Neuron (in vitro differentiated cells): Measurements from ENCODE around the gene GRM4.

Experiments used
- H2AFZ ChIP-seq: one replicate; pipeline ENCODE4 v1.6.1; 2013; ENCODE audit warnings: low read depth, mild to moderate bottlenecking, inconsistent platforms, low read length, moderate library complexity
- H3K27me3 ChIP-seq: one replicate; pipeline ENCODE4 v1.6.1; 2013; ENCODE audit warnings: low read length; ENCODE audit not compliant: insufficient read depth
- H3K36me3 ChIP-seq: one replicate; pipeline ENCODE4 v1.6.1; 2013; ENCODE audit warnings: low read length; ENCODE audit not compliant: insufficient read depth
- H3K4me1 ChIP-seq: one replicate; pipeline ENCODE4 v1.6.1; 2013; ENCODE audit warnings: low read length; ENCODE audit not compliant: insufficient read depth
- H3K4me3 ChIP-seq: 2 replicates; pipeline ENCODE4 v1.5.1; 2013; ENCODE audit warnings: mild to moderate bottlenecking, low read length, moderate library complexity
- H3K9me3 ChIP-seq: one replicate; pipeline ENCODE4 v1.6.1; 2013; ENCODE audit warnings: low read length

GRM4 gene

DNA sequence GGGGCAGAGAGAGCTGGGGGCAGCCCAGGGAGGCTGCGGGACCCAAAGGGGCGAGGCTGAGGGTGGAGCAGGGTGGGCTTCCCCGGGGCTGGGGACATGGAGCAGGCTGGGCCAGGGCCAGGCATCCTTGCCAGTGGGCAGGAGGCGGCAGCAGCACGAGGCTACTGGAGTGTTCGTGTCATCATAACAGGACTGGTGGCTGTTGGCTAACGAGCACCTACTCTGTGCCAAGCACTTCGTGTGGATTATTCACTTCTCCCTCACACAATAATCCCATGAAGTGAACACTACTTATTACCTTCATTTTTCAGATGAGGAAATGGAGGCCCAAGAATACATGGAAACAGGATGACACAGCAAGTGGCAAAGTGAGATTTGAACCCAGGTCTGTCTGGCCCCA lies 41.7 kb downstream of the GRM4 start:
- no peaks in the 10 kb centered on the region for H3K9me3 ChIP-seq
- H3K36me3 ChIP-seq = no peaks in the 10 kb centered on the region
- no peak overlapping the region for H2AFZ ChIP-seq
- H3K27me3 ChIP-seq = peaks cover 35% of the 10 kb centered on the region
- H3K4me1 ChIP-seq = no peaks in the 10 kb centered on the region
- H3K4me3 ChIP-seq = no peak overlapping the region

DNA sequence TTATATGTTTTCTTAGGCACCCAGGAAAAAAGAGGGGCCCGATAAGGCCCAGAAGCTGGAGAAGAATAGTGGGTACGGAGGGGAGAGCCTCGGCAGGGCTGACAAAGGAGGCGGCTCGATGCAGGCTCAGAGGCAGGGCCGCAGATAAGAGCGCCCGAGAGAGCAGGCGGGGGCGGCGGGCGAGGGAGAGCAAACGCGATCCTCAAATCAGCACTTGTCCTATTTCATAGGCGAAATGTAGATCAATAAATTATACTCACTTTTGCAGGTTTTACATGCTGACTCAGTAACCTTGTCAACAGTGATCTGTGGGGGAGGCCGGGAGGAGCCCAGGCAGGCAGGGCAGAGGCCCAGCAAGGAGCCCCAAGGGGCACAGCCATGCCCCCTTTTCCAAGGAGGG lies 42.6 kb downstream of the GRM4 start:
- Histone ChIP-seq H3K9me3 (no peaks in the 10 kb centered on the region), H3K36me3 (no peaks in the 10 kb centered on the region), H3K4me3 (no peak overlapping the region), H3K27me3 (peaks cover 29% of the 10 kb centered on the region), H3K4me1 (no peaks in the 10 kb centered on the region), H2AFZ (no peak overlapping the region)

DNA sequence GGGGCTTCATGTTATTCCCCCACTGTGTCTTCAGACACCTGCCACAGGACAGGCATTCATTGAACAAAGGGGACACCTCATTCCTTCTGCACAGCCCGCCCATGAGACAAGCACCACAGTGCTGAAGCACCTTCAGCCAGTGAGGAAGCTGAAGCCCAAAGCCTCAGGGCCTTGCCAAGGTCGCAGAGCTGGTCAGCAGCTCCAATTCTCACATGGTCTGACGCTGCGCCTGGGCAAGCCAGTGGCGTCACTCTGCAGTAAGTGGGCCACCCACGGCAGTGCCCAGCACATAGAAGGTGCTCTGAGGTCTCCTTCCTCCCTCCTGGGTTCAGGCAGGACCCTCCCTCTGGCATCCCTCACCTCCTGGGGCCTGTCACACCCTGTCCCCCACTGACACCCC lies 43.2 kb downstream of the GRM4 start:
- no peaks in the 10 kb centered on the region for H3K4me1 ChIP-seq
- H3K9me3 ChIP-seq = no peaks in the 10 kb centered on the region
- H3K36me3 ChIP-seq = no peaks in the 10 kb centered on the region
- no peak overlapping the region for H3K4me3 ChIP-seq
- H3K27me3 ChIP-seq = peaks cover 27% of the 10 kb centered on the region
- no peak overlapping the region for H2AFZ ChIP-seq

DNA sequence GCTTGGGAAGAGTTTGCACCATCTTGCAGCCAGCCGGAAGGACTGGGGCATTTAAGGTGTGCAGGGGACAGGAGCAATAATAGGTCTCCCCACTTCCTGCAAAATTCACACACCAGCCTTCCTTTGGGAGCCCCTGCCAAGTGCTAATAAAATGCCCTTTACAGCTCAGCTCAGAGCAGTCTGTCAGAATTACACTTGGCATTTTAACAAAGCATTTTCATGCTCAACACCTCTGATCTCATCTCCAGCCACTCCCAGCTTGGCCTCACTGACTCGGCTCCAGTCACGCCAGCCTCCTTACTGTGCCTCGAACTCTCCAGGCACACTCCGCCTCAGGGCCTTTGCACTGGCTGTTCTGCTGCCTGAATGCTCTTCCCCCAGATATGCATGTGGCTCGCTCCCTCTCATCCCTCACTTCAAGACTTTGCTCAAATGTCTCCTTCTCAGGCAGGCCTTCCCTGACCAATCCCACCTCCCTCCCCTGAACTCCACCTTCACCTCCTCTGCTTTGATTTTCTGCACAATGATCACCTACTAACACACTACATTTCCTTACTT lies 43.7 kb downstream of the GRM4 start:
- no peaks in the 10 kb centered on the region for H3K9me3 ChIP-seq
- no peaks in the 10 kb centered on the region for H3K36me3 ChIP-seq
- H3K4me1 ChIP-seq = no peaks in the 10 kb centered on the region
- no peak overlapping the region for H3K4me3 ChIP-seq
- H2AFZ ChIP-seq = no peak overlapping the region
- H3K27me3 ChIP-seq = peaks cover 22% of the 10 kb centered on the region

DNA sequence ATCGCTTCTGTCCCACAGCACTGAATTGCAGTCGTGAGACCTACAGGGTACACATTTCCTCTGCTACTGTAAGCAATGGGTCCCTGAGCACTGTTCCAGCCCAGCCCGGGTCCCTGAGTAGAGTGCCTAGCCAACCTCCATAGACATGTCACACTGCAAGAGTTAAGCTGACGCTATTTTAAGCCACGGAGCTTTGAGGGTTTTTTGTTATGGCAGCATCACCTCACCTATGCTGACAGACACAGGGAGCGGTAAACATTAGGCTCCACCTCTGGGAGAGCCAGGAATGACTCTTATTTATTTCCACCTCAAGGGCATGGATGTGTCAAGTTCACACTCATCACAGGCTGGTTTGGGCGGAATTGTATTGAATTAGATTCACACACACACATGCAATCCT lies 45.1 kb downstream of the GRM4 start:
- Histone ChIP-seq H3K36me3 (no peaks in the 10 kb centered on the region), H2AFZ (no peak overlapping the region), H3K4me3 (no peak overlapping the region), H3K4me1 (no peaks in the 10 kb centered on the region), H3K27me3 (peaks cover 20% of the 10 kb centered on the region), H3K9me3 (no peaks in the 10 kb centered on the region)

DNA sequence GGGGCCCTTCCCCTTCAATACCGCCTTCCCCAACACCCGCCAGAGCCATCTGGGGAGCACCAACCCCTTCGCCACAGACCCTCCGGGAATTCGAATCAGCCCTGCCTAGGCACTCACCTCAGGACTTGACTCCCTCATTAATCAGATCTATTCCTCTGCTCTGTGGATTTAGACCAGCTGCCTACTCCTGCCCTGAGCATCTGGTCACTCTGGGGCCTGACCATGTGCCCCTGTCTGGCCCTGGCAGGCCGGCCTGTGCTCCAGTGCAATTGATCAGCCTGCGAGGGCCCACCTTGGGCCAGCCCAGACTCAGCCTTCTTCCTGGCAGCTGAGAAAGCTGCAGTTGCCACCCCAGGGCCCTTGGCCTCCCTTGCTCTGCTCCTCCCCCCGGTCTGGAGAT lies 46.0 kb downstream of the GRM4 start:
- H3K9me3 ChIP-seq = no peaks in the 10 kb centered on the region
- H3K27me3 ChIP-seq = peaks cover 20% of the 10 kb centered on the region
- H3K4me1 ChIP-seq = no peaks in the 10 kb centered on the region
- H3K36me3 ChIP-seq = no peaks in the 10 kb centered on the region
- no peak overlapping the region for H3K4me3 ChIP-seq
- no peak overlapping the region for H2AFZ ChIP-seq

DNA sequence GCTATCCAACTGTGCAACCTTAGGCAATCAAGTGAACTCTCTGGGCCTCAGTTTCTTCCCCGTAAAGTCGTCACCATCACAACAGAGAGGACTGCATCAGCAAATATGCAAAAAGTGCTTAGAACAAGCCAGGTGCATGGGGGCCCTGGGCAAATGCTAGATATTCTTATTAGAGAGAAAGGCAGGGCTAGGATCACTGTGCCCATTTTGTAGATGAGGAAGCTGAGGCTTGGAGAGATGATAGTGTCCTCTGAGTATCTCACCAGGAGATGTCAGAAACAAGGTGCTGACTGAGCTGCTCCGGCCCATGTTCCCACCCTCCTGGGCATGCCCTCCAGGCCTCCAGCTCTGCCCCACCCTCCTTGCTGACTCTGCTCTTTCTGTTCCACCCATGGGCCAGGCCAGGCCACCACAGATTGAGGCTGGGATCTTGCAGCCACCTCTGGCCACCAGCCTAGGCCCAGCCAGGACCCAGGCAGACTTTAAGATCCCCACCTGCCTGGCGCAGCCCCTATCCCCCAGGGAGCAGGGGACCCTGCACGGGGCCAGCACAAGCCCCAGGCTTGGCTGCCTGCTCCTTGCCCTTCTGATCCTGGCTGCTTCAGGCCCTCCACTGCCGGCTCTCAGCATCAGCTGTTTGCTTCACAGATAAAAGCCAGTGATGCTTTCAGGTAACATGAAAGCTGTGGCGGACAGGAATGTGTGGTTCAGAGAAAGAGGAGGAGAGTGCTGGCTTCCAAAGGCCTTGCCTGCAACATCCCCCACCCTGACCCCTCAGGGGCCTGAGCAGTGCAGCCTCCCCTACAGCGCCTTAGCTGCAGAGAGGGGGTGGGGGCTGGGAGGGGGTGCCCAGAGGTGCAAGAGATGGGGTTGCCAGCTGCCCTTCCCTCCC lies 47.6 kb downstream of the GRM4 start:
- Histone ChIP-seq H3K36me3 (no peaks in the 10 kb centered on the region), H2AFZ (no peak overlapping the region), H3K4me1 (no peaks in the 10 kb centered on the region), H3K27me3 (peaks cover 14% of the 10 kb centered on the region), H3K4me3 (no peak overlapping the region), H3K9me3 (no peaks in the 10 kb centered on the region)

DNA sequence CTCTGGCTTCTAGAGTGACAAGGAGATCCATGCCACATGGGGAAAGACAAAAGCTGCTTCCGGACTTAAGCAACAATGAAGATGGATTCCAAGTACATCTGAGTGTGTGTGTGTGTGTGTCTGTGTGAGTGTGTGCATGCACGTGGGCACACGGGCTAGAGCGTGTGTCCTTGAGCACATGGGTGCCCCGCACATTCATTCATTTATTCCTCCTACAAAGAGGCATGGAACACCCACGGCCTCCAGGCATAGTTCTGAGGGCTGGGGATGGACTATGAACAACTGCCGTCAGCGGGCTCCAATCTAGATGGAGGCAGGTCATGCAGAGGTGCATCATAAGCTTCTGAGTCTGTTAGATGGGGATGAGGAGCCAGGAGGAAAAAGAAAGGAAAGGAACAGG lies 49.1 kb downstream of the GRM4 start:
- no peaks in the 10 kb centered on the region for H3K36me3 ChIP-seq
- H3K4me1 ChIP-seq = no peaks in the 10 kb centered on the region
- H2AFZ ChIP-seq = no peak overlapping the region
- no peaks in the 10 kb centered on the region for H3K9me3 ChIP-seq
- no peak overlapping the region for H3K4me3 ChIP-seq
- H3K27me3 ChIP-seq = peaks cover 4% of the 10 kb centered on the region

DNA sequence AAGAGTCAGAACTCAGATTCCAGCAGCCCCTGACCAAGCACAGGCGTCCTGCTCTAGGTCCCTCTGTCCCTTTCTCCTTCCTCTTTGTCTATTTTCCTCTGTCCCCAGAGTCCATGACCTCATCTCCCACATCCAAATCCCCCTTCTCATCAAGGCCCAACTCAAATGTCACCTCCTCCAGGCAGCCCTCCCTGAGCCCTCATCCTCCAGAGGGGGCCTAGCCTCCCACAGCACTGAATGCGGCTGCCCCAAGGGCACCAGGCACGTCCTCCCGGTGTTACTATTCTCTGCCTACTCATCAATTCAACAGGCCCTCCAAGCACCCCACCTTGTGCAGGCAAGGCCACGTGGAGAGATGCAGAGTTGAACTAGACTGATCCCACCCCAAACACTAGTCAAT lies 49.7 kb downstream of the GRM4 start:
- H2AFZ ChIP-seq = no peak overlapping the region
- no peak overlapping the region for H3K4me3 ChIP-seq
- no peaks in the 10 kb centered on the region for H3K4me1 ChIP-seq
- H3K9me3 ChIP-seq = no peaks in the 10 kb centered on the region
- H3K27me3 ChIP-seq = peaks cover 1% of the 10 kb centered on the region
- no peaks in the 10 kb centered on the region for H3K36me3 ChIP-seq

DNA sequence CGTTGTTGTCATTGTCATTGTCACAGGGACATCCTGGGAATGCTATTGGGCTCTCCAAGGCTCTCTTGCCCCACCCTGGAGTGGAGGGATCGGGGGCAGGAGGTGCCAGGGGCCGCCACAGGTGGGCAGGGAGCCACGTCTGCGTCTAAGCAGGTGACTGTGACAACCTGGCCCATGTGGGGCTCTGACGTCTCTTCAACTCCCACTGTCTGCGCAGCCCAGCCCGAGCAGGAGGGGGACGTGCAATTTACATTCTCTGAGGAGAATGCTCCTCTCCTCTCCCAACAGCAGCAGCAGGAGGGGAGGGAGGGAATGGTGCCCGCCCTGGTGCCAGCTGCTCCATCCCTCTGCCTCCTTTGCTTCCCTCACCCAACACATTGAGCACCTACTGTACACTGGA lies 50.1 kb downstream of the GRM4 start:
- H2AFZ ChIP-seq = no peak overlapping the region
- no peaks in the 10 kb centered on the region for H3K27me3 ChIP-seq
- H3K36me3 ChIP-seq = no peaks in the 10 kb centered on the region
- no peaks in the 10 kb centered on the region for H3K4me1 ChIP-seq
- no peaks in the 10 kb centered on the region for H3K9me3 ChIP-seq
- H3K4me3 ChIP-seq = no peak overlapping the region

DNA sequence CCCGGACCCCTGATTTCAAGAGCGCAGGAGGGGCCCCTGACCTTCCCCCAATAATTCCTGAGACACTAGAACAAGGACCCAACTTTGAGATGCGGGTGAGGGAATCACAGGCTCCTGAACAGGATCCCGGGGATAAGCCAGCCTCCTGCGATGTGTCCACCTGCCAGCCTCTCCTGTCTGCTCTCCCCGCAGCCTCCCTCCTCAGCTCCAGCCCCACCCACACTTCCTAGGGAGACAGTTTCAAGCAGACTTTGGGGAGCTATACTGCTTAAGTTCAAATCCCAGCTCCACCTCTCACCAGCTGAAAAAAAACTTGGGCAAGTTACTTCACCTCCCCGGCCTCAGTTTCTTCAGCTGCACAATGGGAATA lies 50.8 kb downstream of the GRM4 start:
- no peaks in the 10 kb centered on the region for H3K9me3 ChIP-seq
- peaks cover 2% of the 10 kb centered on the region for H3K27me3 ChIP-seq
- no peak overlapping the region for H3K4me3 ChIP-seq
- H3K36me3 ChIP-seq = no peaks in the 10 kb centered on the region
- H2AFZ ChIP-seq = no peak overlapping the region
- no peaks in the 10 kb centered on the region for H3K4me1 ChIP-seq

DNA sequence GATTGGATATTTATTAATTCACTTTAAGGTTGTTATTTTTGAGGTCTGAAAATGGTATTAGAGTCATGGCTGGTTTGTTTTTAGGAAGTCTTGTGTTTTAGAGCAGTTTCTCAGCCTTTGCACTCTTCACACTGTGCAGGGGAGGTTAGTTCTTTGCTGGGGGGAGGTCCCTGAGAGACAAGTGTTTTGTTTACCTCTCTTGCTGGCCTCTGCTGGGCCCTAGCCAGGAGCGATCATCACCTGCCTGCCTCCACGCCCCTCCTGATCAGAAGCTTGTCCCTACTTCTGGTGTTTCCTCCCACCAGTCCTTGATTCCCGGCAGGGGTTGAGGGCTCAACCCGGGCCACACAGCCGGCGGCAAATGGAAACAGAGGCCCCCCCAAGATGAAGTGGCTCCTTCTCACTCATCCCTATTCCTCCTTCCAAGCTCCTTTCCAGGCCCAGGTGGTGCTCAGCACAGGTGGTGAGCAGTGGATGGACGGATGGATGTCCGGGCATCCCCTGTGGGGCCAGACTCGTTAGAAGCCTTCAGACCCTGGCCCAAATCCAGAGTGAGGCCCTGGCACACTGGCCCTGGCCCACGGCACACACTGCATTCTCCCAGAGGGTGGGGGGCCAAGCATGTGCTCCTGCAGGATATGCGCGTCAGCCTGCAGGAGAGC lies 51.3 kb downstream of the GRM4 start:
- no peak overlapping the region for H2AFZ ChIP-seq
- no peaks in the 10 kb centered on the region for H3K9me3 ChIP-seq
- no peaks in the 10 kb centered on the region for H3K4me1 ChIP-seq
- H3K4me3 ChIP-seq = no peak overlapping the region
- no peaks in the 10 kb centered on the region for H3K36me3 ChIP-seq
- H3K27me3 ChIP-seq = peaks cover 6% of the 10 kb centered on the region

DNA sequence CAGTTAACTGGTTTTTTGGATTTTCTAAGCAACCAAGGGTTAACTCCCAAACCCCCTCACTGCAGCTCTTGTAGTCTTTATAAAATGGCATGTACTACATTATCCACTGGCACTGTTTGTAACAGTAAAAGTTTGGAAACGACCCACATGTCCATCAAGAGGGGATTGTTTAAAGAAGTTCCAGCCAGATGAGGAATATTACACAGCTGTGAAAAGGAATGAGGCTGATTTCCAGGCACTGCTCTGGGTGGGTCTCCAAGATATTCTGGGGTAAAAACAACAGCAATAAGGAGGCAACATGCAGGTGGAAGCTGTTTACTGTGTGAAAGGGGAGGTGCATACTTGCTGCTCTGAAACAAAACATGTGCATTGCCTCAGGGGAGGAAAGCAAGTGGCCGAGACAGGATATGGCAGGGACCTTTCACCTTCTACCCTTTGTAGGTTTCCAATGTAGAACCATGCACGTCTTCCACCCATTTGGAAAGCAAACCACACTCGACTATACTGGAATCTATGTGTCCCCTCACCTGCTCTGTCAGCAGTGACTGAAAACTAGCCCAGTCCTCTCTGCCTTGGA lies 51.9 kb downstream of the GRM4 start:
- Histone ChIP-seq H3K4me3 (no peak overlapping the region), H2AFZ (no peak overlapping the region), H3K27me3 (peaks cover 6% of the 10 kb centered on the region), H3K9me3 (no peaks in the 10 kb centered on the region), H3K36me3 (no peaks in the 10 kb centered on the region), H3K4me1 (no peaks in the 10 kb centered on the region)
